ENCODE results near the gene BRWD1. TPM values are rescaled to one million over a fixed set of nuclear protein-coding genes. Genes with fewer than 3 reads are reported as not detected.
A peak's percentile ranks its signal among the peaks of the same experiment; 100 is the strongest.

BRWD1 gene
- total RNA-seq, result 62.1 TPM

DNA sequence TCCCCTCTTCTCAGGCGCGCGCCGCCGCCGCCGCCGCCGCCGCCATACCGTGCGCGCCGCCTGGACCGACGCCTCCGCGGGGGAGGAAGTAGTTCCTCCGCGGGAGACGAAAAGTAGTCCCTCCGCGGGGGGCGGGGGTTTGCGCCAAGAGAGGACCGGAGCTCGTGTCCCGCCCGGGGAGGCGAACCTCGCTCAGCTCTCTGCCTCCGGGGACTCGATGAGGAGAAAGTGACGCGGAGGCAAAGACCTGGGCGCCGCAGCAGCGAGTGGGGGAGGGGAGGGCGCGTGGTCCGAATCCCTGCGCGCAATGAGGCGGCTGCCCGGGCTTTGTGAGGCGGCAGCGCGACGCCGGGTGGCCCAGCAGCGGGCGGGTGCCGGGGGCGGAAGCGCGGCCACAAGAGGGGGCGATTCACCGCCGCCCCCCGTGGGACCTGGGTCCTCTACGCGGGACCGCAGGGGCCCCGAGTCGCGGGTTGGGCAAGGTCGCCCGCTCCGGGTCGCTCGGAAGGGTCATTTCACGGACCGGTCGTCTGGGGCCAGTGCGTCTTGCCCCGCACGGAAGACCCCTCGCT, at the start of gene BRWD1:
BRWD1 (minus strand) TSS at position 62 of the 572 bp plus-strand sequence. CDS start 141 bp downstream, outside the sequence.
- Histone ChIP-seq H3K4me1 (peaks cover 24% of the 10 kb centered on the region), H3K27ac (peak within 1 kb of the TSS; percentile 97), H3K36me3 (no peaks in the 10 kb centered on the region), H3K27me3 (no peaks in the 10 kb centered on the region), H3K9me3 (no peaks in the 10 kb centered on the region), H3K4me3 (peak within 1 kb of the TSS; percentile 84 to 94)
- DNase-seq (ENCODE audit: extremely low spot score in 2 of 2), result no peak
- intact Hi-C loops (cut with DNase I), result loop anchor here (2.0 to 5.0 kb wide), 2 partner anchors 35 to 74 kb away; partner anchors contain the start of gene HMGN1
- TF ChIP-seq POLR2A (IDR thresholded peaks at IDR 0.05), result peak in 1 of 2 donors; percentile 58
- peak in 1 of 3 experiments; percentile 25 for TF ChIP-seq CTCF (IDR thresholded peaks at IDR 0.05)
- peak; percentile 43 to 92 for TF ChIP-seq POLR2AphosphoS5 (IDR thresholded peaks at IDR 0.05; ENCODE audit: insufficient read depth in 1 of 2, low read depth in 1 of 2)

DNA sequence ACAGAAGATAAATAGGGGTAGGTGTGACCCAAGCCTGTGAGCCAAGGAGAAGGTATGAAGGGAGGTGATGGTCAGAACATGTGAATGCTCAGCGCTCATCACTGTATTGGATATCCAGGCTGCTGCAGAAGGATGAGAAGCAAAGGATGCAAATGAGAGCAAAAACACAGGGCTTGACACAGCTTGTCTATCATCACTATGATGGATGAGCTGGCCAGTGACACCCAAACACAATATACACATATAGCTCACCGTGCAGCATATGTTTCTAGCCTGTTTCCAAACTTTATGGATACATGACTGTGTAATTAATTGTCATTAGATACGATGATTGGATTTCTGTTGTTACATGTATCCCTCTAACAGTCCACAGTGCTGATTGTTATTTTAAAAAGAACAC, 49.3 kb upstream of the BRWD1 start:
- H3K4me3 ChIP-seq, result no peak overlapping the region
- H3K4me1 ChIP-seq, result no peaks in the 10 kb centered on the region
- intact Hi-C loops (cut with DNase I), result no loop called here
- TF ChIP-seq CTCF (IDR thresholded peaks at IDR 0.05) (no peak), POLR2A (IDR thresholded peaks at IDR 0.05) (no peak), POLR2AphosphoS5 (IDR thresholded peaks at IDR 0.05; ENCODE audit: insufficient read depth in 1 of 2, low read depth in 1 of 2) (no peak)
- no peaks in the 10 kb centered on the region for H3K36me3 ChIP-seq
- H3K27ac ChIP-seq, result no peak overlapping the region
- no peaks in the 10 kb centered on the region for H3K27me3 ChIP-seq
- no peaks in the 10 kb centered on the region for H3K9me3 ChIP-seq
- DNase-seq (ENCODE audit: extremely low spot score in 2 of 2), result no peak

- intact Hi-C loops (cut with DNase I), result no loop called here
- Histone ChIP-seq H3K4me1 (no peaks in the 10 kb centered on the region), H3K4me3 (no peak overlapping the region), H3K9me3 (no peaks in the 10 kb centered on the region), H3K27me3 (no peaks in the 10 kb centered on the region), H3K36me3 (no peaks in the 10 kb centered on the region), H3K27ac (no peak overlapping the region)
- TF ChIP-seq POLR2A (IDR thresholded peaks at IDR 0.05) (no peak), CTCF (IDR thresholded peaks at IDR 0.05) (no peak), POLR2AphosphoS5 (IDR thresholded peaks at IDR 0.05; ENCODE audit: insufficient read depth in 1 of 2, low read depth in 1 of 2) (no peak)
- DNase-seq (ENCODE audit: extremely low spot score in 2 of 2), result no peak
These were observed 46.0 kb upstream of the BRWD1 start for GRCh38 chr21:39359382-39359781.

- intact Hi-C loops (cut with DNase I), result no loop called here
- Histone ChIP-seq H3K36me3 (no peaks in the 10 kb centered on the region), H3K4me3 (no peak overlapping the region), H3K27ac (no peak overlapping the region), H3K27me3 (no peaks in the 10 kb centered on the region), H3K4me1 (peaks cover 8% of the 10 kb centered on the region), H3K9me3 (no peaks in the 10 kb centered on the region)
- TF ChIP-seq POLR2A (IDR thresholded peaks at IDR 0.05) (no peak), POLR2AphosphoS5 (IDR thresholded peaks at IDR 0.05; ENCODE audit: insufficient read depth in 1 of 2, low read depth in 1 of 2) (no peak), CTCF (IDR thresholded peaks at IDR 0.05) (no peak)
- DNase-seq (ENCODE audit: extremely low spot score in 2 of 2), result no peak
These were observed 39.9 kb upstream of the BRWD1 start for GRCh38 chr21:39353295-39353694.

Measured in vagina (tissue), 2 donors.